GM18517 (cell line): ENCODE results near the gene ELK3.
A peak's percentile ranks its signal among the peaks of the same experiment; 100 is the strongest.
"Not testable (repeated sequence)": the region's sequence is repeated elsewhere in the genome, so short reads cannot be mapped to it uniquely, and the experiment has no call there.

Source experiments
- ATAC-seq: cut with Tn5 transposase; IDR thresholded peaks from one replicate; pipeline ENCODE4 v1.9.1; 2021; ENCODE audit warnings: mild to moderate bottlenecking, moderate library complexity; ENCODE audit not compliant: unreplicated experiment

The ELK3 gene

GRCh38 chr12:96301732-96302131, 107.6 kb downstream of the ELK3 start:
- ATAC-seq, result no peak

GRCh38 chr12:96302687-96303310, 108.6 kb downstream of the ELK3 start:
- ATAC-seq, result no peak

- no peak for ATAC-seq
Measured at GRCh38 chr12:96303653-96304052, 109.5 kb downstream of the ELK3 start.

- no peak for ATAC-seq
Measured at GRCh38 chr12:96305665-96306064, 111.5 kb downstream of the ELK3 start.

- no peak for ATAC-seq
Measured at GRCh38 chr12:96308881-96309280, 114.7 kb downstream of the ELK3 start.

- no peak for ATAC-seq
Measured at GRCh38 chr12:96310067-96310466, 115.9 kb downstream of the ELK3 start.

GRCh38 chr12:96311191-96311590, 117.0 kb downstream of the ELK3 start:
- no peak for ATAC-seq

GRCh38 chr12:96313606-96314005, 119.4 kb downstream of the ELK3 start:
- peak; percentile 45 for ATAC-seq

GRCh38 chr12:96314723-96315122, 120.5 kb downstream of the ELK3 start:
- ATAC-seq, result no peak

GRCh38 chr12:96315741-96316481, 121.7 kb downstream of the ELK3 start:
- ATAC-seq, result not testable (repeated sequence)

GRCh38 chr12:96317801-96318200, 123.6 kb downstream of the ELK3 start:
- ATAC-seq, result not testable (repeated sequence)
